ENCODE results near the gene PREB. TPM values are rescaled to one million over a fixed set of nuclear protein-coding genes. Genes with fewer than 3 reads are reported as not detected.

The PREB gene
- total RNA-seq, 1 donor from 2014 or later: 19.0 TPM

- DNase-seq: peak; percentile 48
These were observed 38.4 kb downstream of the PREB start for GRCh38 chr2:27095745-27096651.

- no peak for DNase-seq
These were observed 39.0 kb downstream of the PREB start for GRCh38 chr2:27095427-27095744.

GRCh38 chr2:27094353-27094984 lies 40.0 kb downstream of the PREB start:
- DNase-seq: no peak

GRCh38 chr2:27093430-27094352 lies 40.7 kb downstream of the PREB start:
- DNase-seq: no peak

- DNase-seq: no peak
These were observed 41.6 kb downstream of the PREB start for GRCh38 chr2:27092696-27093429.

- no peak for DNase-seq
These were observed 42.4 kb downstream of the PREB start for GRCh38 chr2:27091746-27092695.

GRCh38 chr2:27089111-27089954 lies 45.1 kb downstream of the PREB start:
- DNase-seq: no peak

GRCh38 chr2:27088634-27089033 lies 45.8 kb downstream of the PREB start:
- no peak for DNase-seq

- no peak for DNase-seq
These were observed 46.5 kb downstream of the PREB start for GRCh38 chr2:27087823-27088410.

- peak; percentile 54 for DNase-seq
These were observed 47.5 kb downstream of the PREB start, which contains the start of gene KHK for GRCh38 chr2:27086724-27087593. Gene KHK, plus strand, starts transcription at chr2:27086772. Its CDS starts 488 bp downstream, at chr2:27087260.

GRCh38 chr2:27086090-27086723 lies 48.2 kb downstream of the PREB start:
- peak; percentile 94 for DNase-seq

- peak; percentile 65 for DNase-seq
These were observed 48.8 kb downstream of the PREB start for GRCh38 chr2:27085673-27086089.

- no peak for DNase-seq
These were observed 49.3 kb downstream of the PREB start for GRCh38 chr2:27085062-27085672.

GRCh38 chr2:27084297-27085061 lies 50.0 kb downstream of the PREB start:
- DNase-seq: no peak

GRCh38 chr2:27083410-27084296 lies 50.8 kb downstream of the PREB start:
- no peak for DNase-seq

Data from occipital lobe (tissue), 2 donors.